Measurements from ENCODE around the gene PLCG1. TPM values are rescaled to one million over a fixed set of nuclear protein-coding genes. Genes with fewer than 3 reads are reported as not detected.

PLCG1 gene
- total and polyA plus RNA-seq, 8 donors, result 64.9 to 251 (median 202) TPM

GRCh38 chr20:41226426-41226825 lies 89.1 kb downstream of the PLCG1 start:
- Histone ChIP-seq H3K9me3 (no peaks in the 10 kb centered on the region), H3K36me3 (no peaks in the 10 kb centered on the region), H3K4me1 (peaks cover 0 to 11% of the 10 kb centered on the region in 2 donors), H3K27ac (no peak overlapping the region), H3K27me3 (no peaks in the 10 kb centered on the region), H3K4me3 (no peak overlapping the region)
- intact Hi-C loops (cut with DNase I), result loop anchor here in 1 of 2 donors (10.0 kb wide), 1 partner anchor 52 kb away; no protein-coding TSS in a partner anchor
- no peak for DNase-seq
- no peak for TF ChIP-seq CTCF (IDR thresholded peaks at IDR 0.05)
- no peak for ATAC-seq

Small RNA genes lying within 50 kb of the gene (microRNA-seq; reads per million reads assigned to microRNA genes)
- 0 to 0.14 reads per million in 2 donors for gene MIR6871

Other genes starting within 250 kb of the PLCG1 start
- 10 to 100 TPM; 68.0 to 69.5 TPM for gene TOP1, start 108.7 kb upstream of the PLCG1 start, total RNA-seq
- 10 to 100 TPM; 85.2 to 99.3 (median 96.7) TPM for gene TOP1, start 108.7 kb upstream of the PLCG1 start, polyA plus RNA-seq (ENCODE audit: insufficient read length in 6 of 6)
- gene ZHX3, start 180.2 kb downstream of the PLCG1 start, total RNA-seq, result 10 to 100 TPM; 45.9 to 47.9 TPM
- gene ZHX3, start 180.2 kb downstream of the PLCG1 start, polyA plus RNA-seq (ENCODE audit: insufficient read length in 6 of 6), result 10 to 100 TPM in 5 of 6 donors, 1 to 10 TPM in 1; 8.1 to 12.9 (median 10.9) TPM
- 10 to 100 TPM; 10.8 to 20.4 TPM for gene LPIN3, start 203.3 kb downstream of the PLCG1 start, total RNA-seq
- gene LPIN3, start 203.3 kb downstream of the PLCG1 start, polyA plus RNA-seq (ENCODE audit: insufficient read length in 6 of 6), result 10 to 100 TPM in 5 of 6 donors, 1 to 10 TPM in 1; 9.6 to 18.0 (median 14.2) TPM
- under 1 TPM; 0.08 to 0.29 TPM for gene EMILIN3, start 229.3 kb downstream of the PLCG1 start, total RNA-seq
- gene EMILIN3, start 229.3 kb downstream of the PLCG1 start, polyA plus RNA-seq (ENCODE audit: insufficient read length in 6 of 6), result 1 to 10 TPM; 1.4 to 2.5 (median 2.3) TPM